Right ventricle myocardium inferior (tissue), 1 donor: Measurements from ENCODE around the gene TMEM266. TPM values are rescaled to one million over a fixed set of nuclear protein-coding genes. Genes with fewer than 3 reads are reported as not detected.

Experiments used
- ATAC-seq: fragments of 200-7000 bp; cut with Tn5 transposase; one replicate; pipeline ENCODE4 v1.9.1; 2020; ENCODE audit warnings: mild to moderate bottlenecking, moderate library complexity
- DNase-seq: peaks from one replicate; pipeline ENCODE4 v3.0.0; 2021; ENCODE audit errors: missing footprints
- intact Hi-C: fragments of 100-400 bp; cut with DNase I; formaldehyde crosslinking; loops from one replicate; pipeline ENCODE4 v1.11.0; 2022
- total RNA-seq: library from RNA; stranded (reverse); fragmentation: NEBNext Ultra II Directional; extraction: Animal tissue kit (Norgen Biotek cat#: 25700); gene quantifications from one replicate; pipeline ENCODE4 v1.2.1, GENCODE V29; 2021
- donor health status: DM: no; HTN: yes; CAD: no; lungs with severe emphysema.

TMEM266 gene
- total RNA-seq, 1 donor from 2014 or later: not detected

- no peak for DNase-seq
- intact Hi-C loops: no loop called here
- ATAC-seq: no peak
Observed at GRCh38 chr15:76252249-76252648, 192.5 kb downstream of the TMEM266 start.

GRCh38 chr15:76253691-76254473 is 194.1 kb downstream of the TMEM266 start:
- intact Hi-C loops: no loop called here
- no peak for ATAC-seq
- DNase-seq: no peak

Other genes starting within 250 kb of the TMEM266 start
- gene UBE2Q2, start 216.5 kb upstream of the TMEM266 start, total RNA-seq: 24.8 TPM
- gene FBXO22, start 156.1 kb upstream of the TMEM266 start, total RNA-seq: 19.2 TPM
- gene NRG4, start 47.6 kb upstream of the TMEM266 start, total RNA-seq: not detected